Loucy (cell line): ENCODE measurements around the gene MMP13.
"Not testable (repeated sequence)": the region's sequence is repeated elsewhere in the genome, so short reads cannot be mapped to it uniquely, and the experiment has no call there.

Experiments used
- H2AFZ ChIP-seq: fragments of 200-600 bp; sonication (generic); 2 replicates; pipeline ENCODE4 v1.6.0; 2016; ENCODE audit warnings: antibody characterized with exemption, mild to moderate bottlenecking, low read length, moderate library complexity
- H3F3A ChIP-seq: fragments of 200-600 bp; 2 replicates; pipeline ENCODE4 v1.6.0; 2016; ENCODE audit warnings: antibody characterized with exemption, low read depth, mild to moderate bottlenecking
- H3K27me3 ChIP-seq: fragments of 200-600 bp; sonication (generic); 2 replicates; pipeline ENCODE4 v1.6.1; 2014; ENCODE audit warnings: low read length, mild to moderate bottlenecking; ENCODE audit not compliant: insufficient read depth, poor library complexity, severe bottlenecking
- H3K36me3 ChIP-seq: fragments of 200-600 bp; sonication (generic); 2 replicates; pipeline ENCODE4 v1.6.1; 2016; ENCODE audit warnings: low read length; ENCODE audit not compliant: insufficient read depth
- H3K4me1 ChIP-seq: fragments of 200-600 bp; sonication (generic); 2 replicates; pipeline ENCODE4 v1.5.1; 2014; ENCODE audit warnings: low read length, mild to moderate bottlenecking; ENCODE audit not compliant: insufficient read depth, poor library complexity, severe bottlenecking
- H3K4me2 ChIP-seq: fragments of 200-600 bp; sonication (generic); 2 replicates; pipeline ENCODE4 v1.6.0; 2014; ENCODE audit warnings: antibody characterized with exemption, low read length, low read depth, mild to moderate bottlenecking; ENCODE audit not compliant: poor library complexity, severe bottlenecking
- H3K4me3 ChIP-seq: fragments of 200-600 bp; sonication (generic); 2 replicates; pipeline ENCODE4 v1.5.1; 2014; ENCODE audit warnings: low read length, mild to moderate bottlenecking, mixed read lengths; ENCODE audit not compliant: poor library complexity, severe bottlenecking
- H3K79me2 ChIP-seq: fragments of 200-600 bp; sonication (generic); 2 replicates; pipeline ENCODE4 v1.6.1; 2014; ENCODE audit warnings: low read length; ENCODE audit not compliant: insufficient read depth
- H3K9ac ChIP-seq: fragments of 200-600 bp; sonication (generic); 2 replicates; pipeline ENCODE4 v1.6.0; 2014; ENCODE audit warnings: mild to moderate bottlenecking, low read depth, low read length, moderate library complexity; ENCODE audit not compliant: poor library complexity, severe bottlenecking
- H3K9me2 ChIP-seq: fragments of 200-600 bp; sonication (generic); replicated peaks from 2 replicates; pipeline ENCODE4 v1.6.1; 2016; ENCODE audit warnings: low read depth, low read length, mixed read lengths
- H3K9me3 ChIP-seq: fragments of 200-600 bp; sonication (generic); 2 replicates; pipeline ENCODE4 v1.6.1; 2014; ENCODE audit warnings: mild to moderate bottlenecking, antibody characterized with exemption, low read length, low read depth; ENCODE audit not compliant: insufficient read depth
- H4K20me1 ChIP-seq: fragments of 200-600 bp; sonication (generic); 2 replicates; pipeline ENCODE4 v1.6.0; 2014; ENCODE audit warnings: antibody characterized with exemption, low read length, mild to moderate bottlenecking; ENCODE audit not compliant: insufficient read depth, poor library complexity, severe bottlenecking
- EZH2phosphoT487 ChIP-seq: fragments of 200-600 bp; IDR thresholded peaks from 2 replicates; pipeline ENCODE4 v1.6.1; 2018; ENCODE audit warnings: antibody characterized with exemption, mild to moderate bottlenecking, moderate library complexity, borderline replicate concordance
- TF ChIP-seq, protein P1 (sequence below): fragments of 200-600 bp; sonication (generic); conservative IDR thresholded peaks from 2 replicates; pipeline ENCODE4 v1.5.1; 2014; ENCODE audit warnings: mild to moderate bottlenecking, antibody characterized with exemption, low read length

MMP13 gene

DNA sequence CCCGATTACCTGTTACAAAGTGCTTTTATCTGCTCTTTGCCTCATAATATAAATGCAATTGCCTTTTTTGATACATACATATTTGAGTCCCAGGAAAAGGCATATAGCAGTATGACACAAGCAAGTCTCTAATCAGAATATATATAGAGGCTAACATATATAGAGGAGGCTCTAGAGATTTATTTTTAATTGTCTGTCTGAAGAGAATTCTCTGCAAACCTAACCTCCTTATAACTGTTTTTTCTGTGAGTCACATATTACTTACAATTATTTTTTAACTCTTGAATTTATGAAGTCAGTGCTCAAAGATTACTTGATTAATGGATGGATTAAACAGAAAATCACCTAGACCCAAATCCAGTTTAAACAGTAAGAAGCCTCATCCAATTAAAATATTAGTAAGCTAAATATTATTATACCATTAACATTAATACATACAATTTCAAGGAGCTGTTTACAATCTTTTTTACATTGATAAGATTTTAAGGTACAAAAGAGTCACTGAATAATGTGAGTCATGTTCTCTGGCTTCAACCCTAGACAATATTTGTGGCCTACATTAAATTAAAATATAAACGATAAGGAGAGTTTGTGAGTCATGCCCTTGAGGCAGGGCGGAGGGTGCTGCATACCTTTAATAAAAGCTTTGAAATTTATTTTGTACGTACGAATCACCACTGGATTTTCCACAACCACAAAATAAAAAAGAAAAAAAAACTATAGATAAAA is 19.2 kb upstream of the MMP13 start:
- Histone ChIP-seq H3K4me3 (no peak overlapping the region), H3K9ac (no peak overlapping the region), H3K27me3 (no peaks in the 10 kb centered on the region), H3K36me3 (no peaks in the 10 kb centered on the region), H3K4me1 (no peaks in the 10 kb centered on the region), H3K9me3 (no peaks in the 10 kb centered on the region), H4K20me1 (no peaks in the 10 kb centered on the region), H3K9me2 (no peaks in the 10 kb centered on the region), H3K79me2 (no peaks in the 10 kb centered on the region), H3F3A (no peaks in the 10 kb centered on the region), H3K4me2 (no peak overlapping the region), H2AFZ (no peak overlapping the region)
- TF ChIP-seq, protein P1, sequence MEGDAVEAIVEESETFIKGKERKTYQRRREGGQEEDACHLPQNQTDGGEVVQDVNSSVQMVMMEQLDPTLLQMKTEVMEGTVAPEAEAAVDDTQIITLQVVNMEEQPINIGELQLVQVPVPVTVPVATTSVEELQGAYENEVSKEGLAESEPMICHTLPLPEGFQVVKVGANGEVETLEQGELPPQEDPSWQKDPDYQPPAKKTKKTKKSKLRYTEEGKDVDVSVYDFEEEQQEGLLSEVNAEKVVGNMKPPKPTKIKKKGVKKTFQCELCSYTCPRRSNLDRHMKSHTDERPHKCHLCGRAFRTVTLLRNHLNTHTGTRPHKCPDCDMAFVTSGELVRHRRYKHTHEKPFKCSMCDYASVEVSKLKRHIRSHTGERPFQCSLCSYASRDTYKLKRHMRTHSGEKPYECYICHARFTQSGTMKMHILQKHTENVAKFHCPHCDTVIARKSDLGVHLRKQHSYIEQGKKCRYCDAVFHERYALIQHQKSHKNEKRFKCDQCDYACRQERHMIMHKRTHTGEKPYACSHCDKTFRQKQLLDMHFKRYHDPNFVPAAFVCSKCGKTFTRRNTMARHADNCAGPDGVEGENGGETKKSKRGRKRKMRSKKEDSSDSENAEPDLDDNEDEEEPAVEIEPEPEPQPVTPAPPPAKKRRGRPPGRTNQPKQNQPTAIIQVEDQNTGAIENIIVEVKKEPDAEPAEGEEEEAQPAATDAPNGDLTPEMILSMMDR = no peak
- no peak for TF ChIP-seq EZH2phosphoT487

DNA sequence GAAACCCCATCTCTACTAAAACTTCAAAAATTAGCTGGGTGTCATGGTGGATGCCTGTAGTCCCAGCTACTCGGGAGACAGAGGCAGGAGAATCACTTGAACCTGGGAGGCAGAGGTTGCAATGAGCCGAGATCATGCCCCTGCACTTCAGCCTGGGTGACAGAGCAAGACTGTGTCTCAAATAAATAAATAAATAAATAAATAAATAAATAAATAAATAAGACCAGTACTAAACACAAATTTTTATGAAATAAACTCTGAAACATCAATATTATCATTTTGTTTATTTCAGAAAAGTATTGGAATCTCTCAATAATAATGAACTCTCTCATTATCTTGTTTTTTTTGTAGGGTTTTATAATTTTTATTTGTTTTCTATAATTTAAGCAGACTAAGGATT is 18.2 kb upstream of the MMP13 start:
- H3F3A ChIP-seq, H3K79me2 ChIP-seq, H3K9ac ChIP-seq, H2AFZ ChIP-seq, H3K9me2 ChIP-seq, H3K36me3 ChIP-seq, H3K9me3 ChIP-seq, H4K20me1 ChIP-seq, H3K4me2 ChIP-seq, H3K4me1 ChIP-seq, H3K27me3 ChIP-seq, H3K4me3 ChIP-seq: not testable (repeated sequence)

DNA sequence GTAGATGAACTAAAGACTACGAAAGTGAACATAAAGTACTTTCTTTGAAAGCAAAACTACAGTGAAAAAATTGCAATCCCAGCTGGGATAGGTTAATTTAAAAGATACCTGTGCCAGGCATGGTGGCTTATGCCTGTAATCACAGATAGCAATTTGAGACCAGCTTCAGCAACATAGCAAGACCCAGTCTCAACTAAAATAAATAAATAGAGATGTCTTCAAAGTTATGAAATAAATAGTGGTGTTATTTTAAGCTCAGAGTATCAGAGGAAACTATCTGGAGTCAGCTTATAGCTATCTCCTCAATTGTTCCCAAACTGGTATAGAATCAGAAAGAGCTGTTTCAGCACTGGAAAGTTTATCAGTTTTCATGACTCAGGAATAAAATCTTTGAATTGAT is 17.3 kb upstream of the MMP13 start:
- Histone ChIP-seq H3K4me1 (no peaks in the 10 kb centered on the region), H3K79me2 (no peaks in the 10 kb centered on the region), H4K20me1 (no peaks in the 10 kb centered on the region), H3K9me2 (no peaks in the 10 kb centered on the region), H3K36me3 (no peaks in the 10 kb centered on the region), H3K4me3 (no peak overlapping the region), H3K9me3 (no peaks in the 10 kb centered on the region), H2AFZ (no peak overlapping the region), H3K9ac (no peak overlapping the region), H3K4me2 (no peak overlapping the region), H3K27me3 (no peaks in the 10 kb centered on the region), H3F3A (no peaks in the 10 kb centered on the region)
- TF ChIP-seq, protein P1 = no peak
- TF ChIP-seq EZH2phosphoT487 = no peak

DNA sequence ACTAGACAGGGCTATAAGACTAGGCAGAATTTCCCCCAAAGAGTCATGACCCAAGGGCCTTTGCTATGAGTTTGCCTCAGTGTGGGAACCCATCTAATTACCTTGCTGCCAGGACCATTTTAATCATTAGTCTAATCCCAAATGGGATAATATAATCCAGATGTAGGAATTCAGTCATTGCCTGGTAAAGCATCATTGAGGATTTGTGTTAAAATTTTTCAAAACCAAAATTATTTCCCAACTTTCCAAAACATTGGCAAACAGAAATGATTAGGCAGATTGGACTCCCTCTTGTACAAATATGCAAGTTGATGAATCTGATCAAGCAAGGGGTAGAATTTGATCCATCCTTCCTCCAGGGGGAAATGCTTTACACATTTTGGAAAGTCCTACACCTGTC is 16.2 kb upstream of the MMP13 start:
- Histone ChIP-seq H4K20me1 (no peaks in the 10 kb centered on the region), H3K9me3 (no peaks in the 10 kb centered on the region), H3K27me3 (no peaks in the 10 kb centered on the region), H3K4me2 (no peak overlapping the region), H3K79me2 (no peaks in the 10 kb centered on the region), H3K9ac (no peak overlapping the region), H3F3A (no peaks in the 10 kb centered on the region), H3K4me3 (no peak overlapping the region), H3K36me3 (no peaks in the 10 kb centered on the region), H3K4me1 (no peaks in the 10 kb centered on the region), H2AFZ (no peak overlapping the region), H3K9me2 (no peaks in the 10 kb centered on the region)
- TF ChIP-seq EZH2phosphoT487 = no peak
- TF ChIP-seq, protein P1 = no peak
